ENCODE data around the gene PNPLA3.

The PNPLA3 gene

GRCh38 chr22:43994416-43994815, 70.8 kb downstream of the PNPLA3 start:
- no peak for DNase-seq

DNA sequence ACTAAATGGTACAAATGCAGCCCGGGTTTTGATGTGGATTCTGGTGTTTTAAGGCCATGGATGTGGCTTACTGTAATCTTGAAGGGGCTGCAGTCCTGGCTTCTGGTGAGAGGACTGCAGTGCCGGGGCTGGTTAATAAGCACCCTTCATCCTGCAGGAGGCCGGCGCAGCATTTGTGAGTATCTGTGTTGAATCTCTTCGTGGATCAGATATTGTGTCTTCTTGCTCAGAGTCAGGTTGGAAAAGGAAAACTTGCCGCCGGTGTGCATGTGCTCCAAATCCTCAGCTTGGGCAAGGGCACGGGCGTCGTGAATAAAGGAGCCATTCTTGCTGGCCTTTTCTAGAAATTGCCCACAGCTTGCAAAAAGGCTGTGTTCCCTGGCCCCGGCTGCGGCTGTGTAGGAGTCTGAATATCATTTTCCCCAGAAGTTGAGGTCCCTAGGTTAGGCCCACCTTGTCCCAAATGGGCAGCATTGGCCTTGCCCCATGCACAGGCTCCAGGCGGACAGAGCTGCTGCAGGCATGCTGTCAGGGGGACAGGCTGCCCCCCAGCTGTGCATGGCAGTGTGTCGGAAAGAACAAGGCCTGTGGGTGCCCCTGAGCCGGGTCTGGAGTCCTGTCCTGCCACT, 71.6 kb downstream of the PNPLA3 start:
- no peak for DNase-seq

DNA sequence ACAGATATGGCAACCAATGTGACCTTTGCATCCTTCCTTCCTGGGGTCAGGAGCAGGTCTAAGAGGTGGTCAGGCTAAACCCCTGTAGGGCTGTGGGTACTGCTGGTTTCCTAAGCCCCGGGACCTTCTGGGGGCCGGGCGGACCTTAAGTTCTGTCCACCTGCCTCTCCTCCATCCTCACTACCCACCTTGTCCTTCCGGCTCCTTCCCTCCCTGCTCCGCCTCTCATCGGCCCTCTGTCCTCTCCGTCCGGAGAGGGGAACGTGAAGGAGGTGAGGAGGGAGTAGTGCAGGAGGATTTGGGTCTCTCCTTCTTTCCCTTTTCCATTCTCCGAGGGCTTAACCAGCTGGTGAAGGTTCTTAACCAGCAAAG, 72.2 kb downstream of the PNPLA3 start:
- no peak for DNase-seq

DNA sequence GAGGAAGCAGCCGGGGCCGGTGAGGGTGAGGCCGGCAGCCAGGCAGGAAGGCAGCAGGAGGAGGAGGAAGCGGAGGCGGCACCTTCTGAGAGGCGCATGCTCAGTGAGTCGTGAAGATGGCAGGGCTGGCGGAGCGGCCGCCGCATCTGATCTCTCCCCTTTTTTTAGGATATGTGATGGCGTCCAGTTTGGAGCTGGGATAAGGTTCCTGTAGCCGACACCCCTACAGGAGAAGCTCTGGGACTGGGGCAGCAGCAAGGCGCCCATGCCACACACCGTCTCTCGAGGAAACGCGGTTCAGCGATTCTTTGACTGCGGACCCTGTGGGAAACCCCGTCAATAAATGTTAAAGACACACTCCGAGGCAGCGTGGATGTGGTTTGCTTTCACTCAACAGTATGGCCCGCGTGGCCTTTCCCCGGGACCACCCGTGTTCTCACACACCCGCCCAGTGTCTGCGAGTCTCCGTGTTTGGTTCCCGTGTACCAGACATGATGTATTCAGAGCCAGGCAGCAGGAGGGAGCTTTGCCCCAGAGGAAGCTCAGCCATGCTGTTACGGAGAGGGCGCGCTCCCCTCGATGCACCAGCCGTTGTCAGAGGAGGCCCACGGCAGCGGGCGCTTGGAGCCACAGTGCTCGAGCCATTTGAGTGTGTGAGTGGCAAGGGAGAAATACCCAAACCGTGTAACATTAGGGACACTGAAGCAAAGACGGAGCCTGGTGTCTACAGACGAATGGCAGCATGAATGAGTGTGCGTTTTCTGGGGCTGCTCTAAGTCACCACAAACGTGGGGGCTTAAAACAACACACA, 72.8 kb downstream of the PNPLA3 start:
- DNase-seq = no peak

- DNase-seq = no peak
Observed at GRCh38 chr22:43996981-43997265, 73.3 kb downstream of the PNPLA3 start.

Data from left hindlimb (tissue), 1 donor.